SU-DHL-6 (cell line): ENCODE results near the gene SOHLH2.

Source experiments
- H2AFZ ChIP-seq: fragments of 200-600 bp; sonication (generic); 2 replicates; pipeline ENCODE4 v1.6.1; 2014; ENCODE audit warnings: low read depth, mild to moderate bottlenecking, moderate library complexity, mixed read lengths, antibody characterized with exemption, low read length; ENCODE audit not compliant: severe bottlenecking
- H3F3A ChIP-seq: fragments of 200-600 bp; shearing (Covaris generic); 2 replicates; pipeline ENCODE4 v1.6.0; 2016; ENCODE audit warnings: antibody characterized with exemption, mild to moderate bottlenecking; ENCODE audit not compliant: insufficient read depth
- H3K27ac ChIP-seq: fragments of 200-600 bp; sonication (generic); 2 replicates; pipeline ENCODE4 v1.5.1; 2016; ENCODE audit warnings: low read depth, mild to moderate bottlenecking, low read length, moderate library complexity, mixed read lengths
- H3K27me3 ChIP-seq: fragments of 200-600 bp; sonication (generic), shearing (Covaris generic); 2 replicates; pipeline ENCODE4 v1.6.0; 2014; ENCODE audit warnings: mild to moderate bottlenecking, low read length
- H3K36me3 ChIP-seq: fragments of 200-600 bp; sonication (generic); 2 replicates; pipeline ENCODE4 v1.6.1; 2014; ENCODE audit warnings: mild to moderate bottlenecking, low read length, mixed read lengths
- H3K4me2 ChIP-seq: fragments of 300-600, 200-600 bp; shearing (Covaris generic), sonication (generic); 2 replicates; pipeline ENCODE4 v1.6.0; 2014; ENCODE audit warnings: low read length, low read depth, mild to moderate bottlenecking; ENCODE audit not compliant: poor library complexity, severe bottlenecking
- H3K4me3 ChIP-seq: fragments of 200-600 bp; sonication (generic); 2 replicates; pipeline ENCODE4 v1.5.1; 2014; ENCODE audit warnings: antibody characterized with exemption, low read length, mild to moderate bottlenecking, mixed read lengths; ENCODE audit not compliant: insufficient read depth, poor library complexity, severe bottlenecking
- H3K79me2 ChIP-seq: fragments of 200-600 bp; sonication (generic); 2 replicates; pipeline ENCODE4 v1.6.1; 2014; ENCODE audit warnings: mild to moderate bottlenecking, low read length, moderate library complexity; ENCODE audit not compliant: insufficient read depth
- H3K9ac ChIP-seq: fragments of 200-600 bp; sonication (generic); 2 replicates; pipeline ENCODE4 v1.7.0; 2014; ENCODE audit warnings: mild to moderate bottlenecking, low read length
- H3K9me2 ChIP-seq: fragments of 200-600 bp; sonication (generic); replicated peaks from 2 replicates; pipeline ENCODE4 v1.6.1; 2014; ENCODE audit warnings: low read length; ENCODE audit not compliant: insufficient read depth
- H3K9me3 ChIP-seq: fragments of 200-600 bp; sonication (generic); 2 replicates; pipeline ENCODE4 v1.6.1; 2014; ENCODE audit warnings: low read length, mixed read lengths; ENCODE audit not compliant: insufficient read depth
- H4K20me1 ChIP-seq: fragments of 200-600 bp; sonication (generic); 2 replicates; pipeline ENCODE4 v1.6.1; 2014; ENCODE audit warnings: low read depth, mild to moderate bottlenecking, antibody characterized with exemption, low read length, moderate library complexity, mixed read lengths
- EZH2phosphoT487 ChIP-seq: fragments of 200-600 bp; sonication (generic), shearing (Covaris generic); conservative IDR thresholded peaks from 2 replicates; pipeline ENCODE4 v1.6.1; 2018; ENCODE audit warnings: mild to moderate bottlenecking, antibody characterized with exemption, low read length, moderate library complexity, mixed read lengths
- TF ChIP-seq, protein P1 (sequence below): fragments of 200-600 bp; sonication (generic); IDR thresholded peaks from one replicate; pipeline ENCODE4 v1.5.1; 2017; ENCODE audit warnings: antibody characterized with exemption, mild to moderate bottlenecking, low read length, moderate library complexity; ENCODE audit not compliant: insufficient read depth, poor library complexity, severe bottlenecking

SOHLH2 gene

DNA sequence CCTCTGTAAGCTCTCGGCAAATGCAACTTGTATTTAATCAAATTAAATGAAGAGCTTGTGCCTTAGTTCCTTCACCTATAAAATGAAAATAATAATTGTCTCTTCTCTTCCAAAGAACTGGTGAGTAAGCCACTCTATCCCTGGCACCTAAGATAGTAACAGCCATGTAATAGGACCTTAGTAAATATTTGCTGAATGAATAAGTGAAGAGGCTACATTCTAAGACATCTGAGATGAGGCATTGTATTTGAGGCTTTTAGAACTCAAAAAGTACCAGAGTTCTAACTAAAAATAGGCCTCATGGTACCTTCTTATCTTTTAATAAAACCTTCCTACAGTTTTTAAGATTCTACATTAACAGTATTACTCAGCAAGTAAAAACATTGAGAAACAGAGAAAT, 65.9 kb downstream of the SOHLH2 start:
- Histone ChIP-seq H3K27me3 (no peaks in the 10 kb centered on the region), H3K36me3 (no peaks in the 10 kb centered on the region), H3K4me3 (no peak overlapping the region), H3K4me2 (no peak overlapping the region), H3K79me2 (no peaks in the 10 kb centered on the region), H4K20me1 (no peaks in the 10 kb centered on the region), H3K27ac (no peak overlapping the region), H3K9me2 (no peaks in the 10 kb centered on the region), H3F3A (no peaks in the 10 kb centered on the region), H3K9ac (no peak overlapping the region), H3K9me3 (no peaks in the 10 kb centered on the region), H2AFZ (no peak overlapping the region)
- TF ChIP-seq, protein P1, sequence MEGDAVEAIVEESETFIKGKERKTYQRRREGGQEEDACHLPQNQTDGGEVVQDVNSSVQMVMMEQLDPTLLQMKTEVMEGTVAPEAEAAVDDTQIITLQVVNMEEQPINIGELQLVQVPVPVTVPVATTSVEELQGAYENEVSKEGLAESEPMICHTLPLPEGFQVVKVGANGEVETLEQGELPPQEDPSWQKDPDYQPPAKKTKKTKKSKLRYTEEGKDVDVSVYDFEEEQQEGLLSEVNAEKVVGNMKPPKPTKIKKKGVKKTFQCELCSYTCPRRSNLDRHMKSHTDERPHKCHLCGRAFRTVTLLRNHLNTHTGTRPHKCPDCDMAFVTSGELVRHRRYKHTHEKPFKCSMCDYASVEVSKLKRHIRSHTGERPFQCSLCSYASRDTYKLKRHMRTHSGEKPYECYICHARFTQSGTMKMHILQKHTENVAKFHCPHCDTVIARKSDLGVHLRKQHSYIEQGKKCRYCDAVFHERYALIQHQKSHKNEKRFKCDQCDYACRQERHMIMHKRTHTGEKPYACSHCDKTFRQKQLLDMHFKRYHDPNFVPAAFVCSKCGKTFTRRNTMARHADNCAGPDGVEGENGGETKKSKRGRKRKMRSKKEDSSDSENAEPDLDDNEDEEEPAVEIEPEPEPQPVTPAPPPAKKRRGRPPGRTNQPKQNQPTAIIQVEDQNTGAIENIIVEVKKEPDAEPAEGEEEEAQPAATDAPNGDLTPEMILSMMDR: no peak
- no peak for TF ChIP-seq EZH2phosphoT487

- H3K4me3 ChIP-seq: no peak overlapping the region
- TF ChIP-seq EZH2phosphoT487: no peak
- TF ChIP-seq, protein P1: no peak
- H3K9me2 ChIP-seq: no peaks in the 10 kb centered on the region
- no peaks in the 10 kb centered on the region for H4K20me1 ChIP-seq
- no peaks in the 10 kb centered on the region for H3K36me3 ChIP-seq
- no peak overlapping the region for H2AFZ ChIP-seq
- no peaks in the 10 kb centered on the region for H3K27me3 ChIP-seq
- no peaks in the 10 kb centered on the region for H3K79me2 ChIP-seq
- H3K9ac ChIP-seq: no peak overlapping the region
- H3K4me2 ChIP-seq: no peak overlapping the region
- no peaks in the 10 kb centered on the region for H3K9me3 ChIP-seq
- H3K27ac ChIP-seq: no peak overlapping the region
- no peaks in the 10 kb centered on the region for H3F3A ChIP-seq
Observed at GRCh38 chr13:36147330-36147729, 67.0 kb downstream of the SOHLH2 start.

DNA sequence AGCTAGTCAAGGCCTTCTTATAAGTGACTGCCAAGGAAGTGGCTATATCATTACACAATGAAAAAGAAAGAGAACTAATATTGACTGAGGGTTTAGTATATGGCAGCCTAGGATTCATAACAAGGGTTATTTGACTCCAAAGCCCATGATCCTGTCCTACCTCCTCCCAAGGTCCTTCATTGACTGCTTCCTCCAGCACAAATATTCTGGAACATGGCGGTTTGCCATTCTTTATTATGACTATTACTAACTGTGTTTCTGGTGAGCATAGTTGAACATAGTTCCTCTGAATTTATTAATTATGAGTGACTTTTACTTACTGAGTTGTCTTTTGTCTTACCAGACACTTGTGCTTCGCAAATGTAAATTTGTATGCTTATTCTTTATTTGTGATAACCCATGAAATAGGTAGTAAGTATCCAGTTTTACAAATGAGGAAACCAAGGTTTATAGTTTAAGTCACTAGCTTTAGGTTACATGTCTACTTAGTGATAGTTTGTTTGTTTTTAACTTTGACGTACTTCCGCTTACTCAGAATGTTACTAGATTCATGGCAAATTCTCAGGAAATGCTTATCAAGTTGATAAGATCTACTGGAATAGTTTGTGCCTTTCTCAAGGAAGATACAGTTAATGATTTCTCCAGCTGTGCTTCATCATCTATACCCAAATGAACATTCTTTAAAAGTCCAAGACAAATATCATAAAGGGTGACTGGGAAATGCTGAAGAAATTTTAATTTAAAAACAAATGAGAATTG, 67.7 kb downstream of the SOHLH2 start:
- TF ChIP-seq, protein P1: no peak
- TF ChIP-seq EZH2phosphoT487: no peak
- H3K27ac ChIP-seq: no peak overlapping the region

More for the DNA sequence above, 67.7 kb downstream of the SOHLH2 start:
- H3F3A ChIP-seq: no peaks in the 10 kb centered on the region
- no peaks in the 10 kb centered on the region for H3K9me3 ChIP-seq
- no peaks in the 10 kb centered on the region for H3K27me3 ChIP-seq
- H3K4me2 ChIP-seq: no peak overlapping the region
- H3K79me2 ChIP-seq: no peaks in the 10 kb centered on the region
- H4K20me1 ChIP-seq: no peaks in the 10 kb centered on the region
- no peak overlapping the region for H3K9ac ChIP-seq
- no peaks in the 10 kb centered on the region for H3K9me2 ChIP-seq
- no peak overlapping the region for H3K4me3 ChIP-seq
- no peak overlapping the region for H2AFZ ChIP-seq
- no peaks in the 10 kb centered on the region for H3K36me3 ChIP-seq
